GM12874 (cell line): ENCODE measurements around the gene TAF11L3.
"Not testable (repeated sequence)": the region's sequence is repeated elsewhere in the genome, so short reads cannot be mapped to it uniquely, and the experiment has no call there.

Experiments used
- TF ChIP-seq, protein P1 (sequence below): IDR thresholded peaks from 2 replicates; pipeline ENCODE4 v1.5.1; 2011; ENCODE audit warnings: low read depth, mild to moderate bottlenecking, control low read depth, low read length, moderate library complexity; ENCODE audit not compliant: insufficient read depth

TAF11L3 gene

DNA sequence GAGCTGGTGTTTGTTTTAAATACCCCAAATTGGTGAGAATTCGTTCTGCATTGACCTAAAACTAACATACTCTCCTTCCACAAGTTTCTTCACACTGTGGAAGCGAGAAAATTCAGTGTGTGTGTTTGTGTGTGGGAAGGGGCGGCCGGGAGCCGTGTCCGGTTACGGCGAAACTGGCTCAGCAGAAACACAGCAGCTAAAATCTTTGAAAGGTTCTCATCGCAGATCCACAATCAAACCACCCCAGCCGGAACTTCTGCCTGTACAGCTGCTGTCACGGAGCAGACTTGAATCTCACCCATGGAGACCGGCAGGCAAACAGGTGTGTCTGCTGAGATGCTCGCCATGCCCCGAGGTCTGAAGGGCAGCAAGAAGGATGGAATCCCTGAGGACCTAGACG, at the start of gene TAF11L3:
Gene TAF11L3, plus strand, starts transcription at position 301 of the 400 bp plus-strand sequence.
- TF ChIP-seq, protein P1, sequence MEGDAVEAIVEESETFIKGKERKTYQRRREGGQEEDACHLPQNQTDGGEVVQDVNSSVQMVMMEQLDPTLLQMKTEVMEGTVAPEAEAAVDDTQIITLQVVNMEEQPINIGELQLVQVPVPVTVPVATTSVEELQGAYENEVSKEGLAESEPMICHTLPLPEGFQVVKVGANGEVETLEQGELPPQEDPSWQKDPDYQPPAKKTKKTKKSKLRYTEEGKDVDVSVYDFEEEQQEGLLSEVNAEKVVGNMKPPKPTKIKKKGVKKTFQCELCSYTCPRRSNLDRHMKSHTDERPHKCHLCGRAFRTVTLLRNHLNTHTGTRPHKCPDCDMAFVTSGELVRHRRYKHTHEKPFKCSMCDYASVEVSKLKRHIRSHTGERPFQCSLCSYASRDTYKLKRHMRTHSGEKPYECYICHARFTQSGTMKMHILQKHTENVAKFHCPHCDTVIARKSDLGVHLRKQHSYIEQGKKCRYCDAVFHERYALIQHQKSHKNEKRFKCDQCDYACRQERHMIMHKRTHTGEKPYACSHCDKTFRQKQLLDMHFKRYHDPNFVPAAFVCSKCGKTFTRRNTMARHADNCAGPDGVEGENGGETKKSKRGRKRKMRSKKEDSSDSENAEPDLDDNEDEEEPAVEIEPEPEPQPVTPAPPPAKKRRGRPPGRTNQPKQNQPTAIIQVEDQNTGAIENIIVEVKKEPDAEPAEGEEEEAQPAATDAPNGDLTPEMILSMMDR, result not testable (repeated sequence)

DNA sequence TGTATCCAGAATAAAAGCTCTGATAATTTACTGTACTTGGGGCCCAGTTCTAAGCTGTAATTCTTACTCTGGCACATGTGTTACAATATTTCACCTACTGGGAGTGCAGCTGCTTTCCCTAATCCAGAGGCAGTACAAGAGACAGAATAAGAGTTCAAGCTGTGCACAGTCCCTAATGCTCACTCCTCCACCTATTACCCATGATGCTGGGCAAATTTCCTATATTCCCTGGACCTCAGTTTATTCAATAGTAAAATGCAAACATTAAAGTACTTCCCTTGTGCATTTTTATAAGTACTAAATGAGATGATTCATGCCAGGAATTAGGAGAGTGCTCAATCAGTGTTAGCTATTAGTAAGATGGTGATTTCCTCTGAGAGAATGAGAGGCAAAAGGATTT, 48.1 kb upstream of the TAF11L3 start:
- TF ChIP-seq, protein P1, result no peak

DNA sequence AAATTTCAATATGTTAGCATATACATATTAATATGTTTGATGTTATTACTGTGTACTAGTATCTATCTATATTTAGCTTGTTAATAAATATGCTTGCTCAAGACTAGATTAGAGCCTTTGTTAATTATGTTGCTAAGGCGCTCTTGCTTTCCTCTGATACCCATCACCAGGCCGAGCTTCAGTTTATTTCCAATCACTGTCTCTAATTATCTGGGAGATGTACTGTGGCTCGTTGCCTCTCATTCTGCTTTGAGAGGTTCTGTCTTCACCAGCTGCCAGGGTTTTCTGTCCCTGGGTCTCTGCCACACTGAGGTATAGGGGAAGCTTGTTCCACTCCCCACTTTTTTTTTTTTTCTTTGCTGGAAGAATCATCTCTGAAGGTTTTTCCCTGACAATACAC, 41.1 kb upstream of the TAF11L3 start:
- TF ChIP-seq, protein P1, result no peak

DNA sequence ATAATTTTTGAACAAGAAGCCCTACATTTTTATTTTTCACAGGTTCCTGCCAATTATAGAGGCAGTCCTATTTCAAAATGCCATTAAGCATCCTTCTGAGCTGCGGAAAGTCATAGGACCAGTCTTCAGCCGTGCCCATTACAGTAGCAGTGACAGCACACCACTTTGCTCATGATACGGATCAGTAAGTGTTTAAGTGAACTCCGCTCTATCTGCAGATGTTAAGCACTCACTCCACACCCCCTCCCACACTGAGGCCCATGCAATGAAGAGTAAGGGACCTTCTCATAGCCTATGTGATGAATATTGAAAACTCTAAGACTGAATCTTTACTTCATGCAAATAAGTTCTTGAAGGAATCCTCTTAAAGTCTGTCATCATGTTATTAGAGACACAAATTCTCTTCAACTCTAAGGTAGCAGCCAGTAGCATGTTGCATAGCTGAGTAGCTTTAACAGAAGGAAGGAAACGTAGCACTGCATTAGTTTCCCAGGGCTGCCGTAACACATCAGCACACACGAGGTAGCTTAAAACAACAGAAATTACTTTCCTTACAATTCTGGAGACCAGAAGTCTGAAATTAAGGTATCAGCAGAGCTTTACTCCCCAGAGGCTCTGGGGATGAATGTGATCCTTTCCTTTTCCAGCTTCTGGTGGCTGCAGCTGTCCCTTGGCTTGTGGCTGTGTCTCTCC, 40.4 kb upstream of the TAF11L3 start:
- TF ChIP-seq, protein P1, result no peak

DNA sequence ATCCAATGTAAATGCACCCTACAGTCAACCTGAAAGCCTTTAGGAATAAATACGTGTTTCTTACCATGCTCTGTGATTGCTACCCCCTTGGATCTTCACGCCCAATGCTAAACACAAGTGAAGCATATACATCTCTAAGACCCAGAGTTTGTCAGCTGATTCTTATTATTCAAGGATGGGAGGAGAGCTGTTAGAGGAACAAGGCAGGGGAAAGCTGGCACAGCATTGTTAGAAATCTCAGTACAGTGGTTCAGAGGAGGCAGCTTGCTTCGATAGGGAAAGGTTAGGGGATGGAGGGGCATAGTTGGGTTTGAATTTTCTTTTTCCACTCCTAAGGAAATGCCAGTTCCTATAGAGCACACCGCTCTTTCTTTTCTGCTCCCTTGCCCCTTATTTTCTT, 36.8 kb upstream of the TAF11L3 start:
- TF ChIP-seq, protein P1, result no peak

DNA sequence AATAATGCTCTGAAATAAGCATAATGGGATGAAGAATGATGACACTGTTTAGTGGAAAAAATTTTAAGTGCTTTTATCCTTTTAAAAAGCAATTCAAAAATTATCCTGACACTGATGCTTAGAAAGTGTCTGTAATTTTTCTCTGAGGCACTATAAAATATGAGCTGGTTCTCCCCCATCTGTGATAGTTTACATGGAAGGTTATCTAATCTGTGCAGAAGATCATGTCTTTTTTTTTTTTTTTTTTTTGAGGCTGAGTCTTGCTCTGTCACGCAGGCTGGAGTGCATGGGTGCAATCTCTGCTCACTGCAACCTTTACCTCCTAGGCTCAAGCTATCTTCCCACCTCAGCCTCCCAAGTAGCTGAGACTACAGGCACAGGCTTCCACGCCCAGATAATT, 35.4 kb upstream of the TAF11L3 start:
- TF ChIP-seq, protein P1, result no peak

DNA sequence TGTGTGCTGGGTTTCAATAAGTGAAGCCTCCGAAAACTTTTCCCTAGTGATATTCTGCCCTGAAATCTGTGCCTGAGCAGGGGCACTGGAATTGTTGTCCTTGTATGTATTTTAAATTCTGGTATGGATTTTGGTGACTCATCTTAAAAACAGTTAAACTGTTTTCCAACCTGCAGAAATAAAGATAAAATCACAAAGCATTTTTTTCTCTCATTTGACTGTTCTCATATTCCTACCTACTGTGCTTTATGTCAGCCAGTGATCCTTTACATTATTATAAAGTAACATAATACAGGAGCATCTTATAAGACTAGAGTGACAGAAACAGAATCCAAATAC, 31.0 kb upstream of the TAF11L3 start:
- TF ChIP-seq, protein P1, result no peak
